SIG-M5 treated with dmso at 0.1 percent for 504 hours (cell line): Measurements from ENCODE around the gene NUBP2.
A peak's percentile ranks its signal among the peaks of the same experiment; 100 is the strongest.

Experiments
- DNase-seq: peaks from one replicate; lab custom pipeline; 2025; ENCODE audit not compliant: unreplicated experiment; lab: John Stamatoyannopoulos, UW

The NUBP2 gene

DNA sequence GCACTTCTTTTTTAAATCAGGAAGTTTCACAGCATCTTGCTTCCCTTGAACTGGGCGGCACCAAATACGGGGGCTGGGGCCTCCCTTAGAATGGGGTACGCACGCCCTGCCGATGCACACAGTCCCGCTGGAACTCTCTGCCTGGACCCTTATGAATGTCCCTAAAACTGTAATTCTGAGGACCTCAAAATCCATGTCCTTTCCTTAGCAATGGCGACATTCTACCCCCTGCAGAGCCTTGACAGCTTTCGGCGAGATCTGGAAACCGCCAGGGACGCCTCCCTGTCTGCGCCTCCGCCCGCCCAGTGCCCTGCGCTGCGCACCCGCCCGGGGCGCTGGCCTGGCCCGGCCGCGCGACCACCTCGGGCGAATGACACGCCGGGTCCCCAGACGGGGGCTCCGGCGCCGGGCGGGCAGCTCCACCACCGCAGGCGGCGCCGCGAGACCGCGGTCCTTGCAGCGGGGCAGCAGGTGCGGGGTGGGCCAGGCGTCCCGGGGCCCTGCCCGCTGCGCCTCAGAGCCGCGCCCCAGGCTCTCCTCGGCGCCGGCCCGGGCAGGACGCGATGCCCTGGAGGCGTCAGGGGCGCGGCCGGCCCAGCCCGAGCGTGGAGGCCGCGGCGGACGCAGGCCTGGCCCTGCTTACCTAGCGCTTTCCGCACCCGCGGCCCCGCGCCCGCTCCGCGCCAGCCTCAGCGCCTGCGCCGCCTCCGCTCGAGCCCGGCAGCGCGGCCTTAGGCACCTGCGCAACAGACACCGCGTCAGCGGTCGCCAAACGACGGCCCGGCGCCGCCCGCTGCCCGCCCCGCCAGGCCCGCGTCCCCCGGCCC, 43.3 kb downstream of the NUBP2 start:
- peak; percentile 65 for DNase-seq

DNA sequence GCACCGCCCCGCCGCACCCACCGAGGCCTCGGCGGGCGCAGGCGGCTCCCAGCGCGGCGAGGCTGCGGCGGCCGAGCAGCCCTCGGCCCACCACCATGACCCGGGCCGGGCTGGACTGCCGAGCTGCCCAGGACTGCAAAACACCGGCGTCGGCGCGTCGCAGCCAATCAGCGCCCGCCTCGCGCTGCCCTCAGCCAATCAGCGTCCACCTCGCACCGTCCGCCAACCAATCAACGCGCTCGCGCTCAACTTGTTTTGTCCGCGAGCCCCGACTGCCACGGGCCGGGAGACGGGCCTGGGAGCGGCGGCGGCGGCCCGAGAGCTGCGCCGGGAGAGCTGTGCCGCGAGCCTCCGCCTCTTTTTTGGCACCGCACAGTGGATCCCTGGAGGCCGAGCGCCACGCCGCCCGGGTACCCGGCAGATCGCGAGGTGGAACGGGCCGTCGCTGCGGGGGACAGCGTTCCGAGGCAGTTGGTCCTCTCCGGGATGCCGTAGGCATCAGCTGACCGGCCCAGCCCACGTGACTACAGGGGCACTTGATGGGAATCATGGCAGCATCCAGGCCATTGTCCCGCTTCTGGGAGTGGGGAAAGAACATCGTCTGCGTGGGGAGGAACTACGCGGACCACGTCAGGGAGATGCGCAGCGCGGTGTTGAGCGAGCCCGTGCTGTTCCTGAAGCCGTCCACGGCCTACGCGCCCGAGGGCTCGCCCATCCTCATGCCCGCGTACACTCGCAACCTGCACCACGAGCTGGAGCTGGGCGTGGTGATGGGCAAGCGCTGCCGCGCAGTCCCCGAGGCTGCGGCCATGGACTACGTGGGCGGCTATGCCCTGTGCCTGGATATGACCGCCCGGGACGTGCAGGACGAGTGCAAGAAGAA, 44.2 kb downstream of the NUBP2 start, which contains the start of the genes FAHD1 and HAGH:
Gene FAHD1, plus strand, starts transcription at position 516 of the 883 bp plus-strand sequence. Its CDS starts 33 bp downstream, at position 549.
Gene HAGH, minus strand, starts transcription at position 135 of the 883 bp plus-strand sequence. Its CDS starts 38 bp downstream, at position 97.
- DNase-seq = peak; percentile 83

GRCh38 chr16:1828645-1829410, 46.1 kb downstream of the NUBP2 start:
- no peak for DNase-seq

DNA sequence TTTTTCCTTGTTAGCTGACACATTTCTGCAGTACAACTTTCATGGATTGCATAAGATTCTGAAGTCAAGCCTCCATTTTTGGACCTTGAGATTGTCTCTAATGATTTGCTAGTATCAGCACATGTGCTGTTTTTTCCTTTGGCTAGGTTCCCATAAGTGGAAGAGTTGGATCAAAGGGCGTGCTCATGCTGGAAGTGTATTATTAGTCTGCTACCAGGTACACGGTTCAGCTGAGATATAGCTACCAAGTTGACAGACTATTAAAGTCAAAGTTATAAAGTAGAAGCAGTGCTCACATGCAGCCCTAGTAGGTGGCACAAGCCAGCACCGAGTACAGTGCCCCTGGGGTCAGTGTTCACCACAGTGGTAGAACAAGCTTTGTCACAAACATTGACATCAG, 47.5 kb downstream of the NUBP2 start:
- no peak for DNase-seq

DNA sequence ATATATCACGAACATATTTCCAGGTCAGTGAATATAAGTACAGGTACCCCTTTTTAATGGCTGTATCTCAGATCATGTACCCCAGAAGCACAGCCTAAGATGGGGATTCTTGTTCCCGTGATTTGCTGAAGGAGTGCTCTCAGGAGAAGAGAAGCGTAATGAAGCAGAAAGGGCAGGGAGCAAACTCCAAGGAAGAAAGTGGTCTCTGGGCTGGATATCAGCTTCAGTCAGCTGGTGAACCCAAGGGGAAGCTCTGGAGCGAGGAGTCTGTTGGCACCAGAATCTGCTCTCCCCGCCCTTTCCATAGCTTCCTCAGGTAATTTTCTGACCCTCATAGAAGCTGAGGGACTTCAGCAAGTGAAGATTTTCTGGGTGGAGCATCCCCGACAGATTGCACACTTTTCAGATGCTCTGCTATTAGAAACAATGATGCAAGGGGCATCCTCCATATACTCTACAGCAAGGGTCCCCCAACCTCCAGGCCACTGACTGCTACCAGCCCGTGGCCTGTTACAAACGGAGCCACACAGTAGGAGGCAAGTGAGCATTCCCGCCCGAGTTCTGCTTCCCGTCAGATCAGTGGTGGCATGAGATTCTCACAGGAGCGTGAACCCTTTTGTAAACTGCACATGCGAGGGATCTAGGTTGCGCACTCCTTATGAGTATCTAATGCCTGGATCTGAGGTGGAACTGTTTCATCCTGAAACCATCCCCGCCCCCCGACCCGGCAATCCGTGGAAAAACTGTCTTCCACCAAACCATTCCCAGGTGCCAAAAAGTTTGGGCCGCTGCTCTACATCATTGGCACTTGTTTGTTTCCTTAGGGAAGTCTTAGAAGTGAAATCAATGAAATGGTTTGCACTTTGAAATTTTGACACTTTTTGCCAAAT, 48.7 kb downstream of the NUBP2 start:
- no peak for DNase-seq

- DNase-seq = no peak
These were observed 50.2 kb downstream of the NUBP2 start for GRCh38 chr16:1832838-1833454.

- DNase-seq = no peak
These were observed 51.3 kb downstream of the NUBP2 start for GRCh38 chr16:1834096-1834495.
